HEK293 (cell line): ENCODE results near the gene S100A16.

ENCODE experiments used
- ATF2 ChIP-seq: fragments of 450-650 bp; formaldehyde crosslinking; IDR thresholded peaks from 2 replicates; pipeline ENCODE4 v1.5.1; 2016; ENCODE audit warnings: missing biosample characterization, missing genetic modification characterization, low read depth
- GLIS1 ChIP-seq: fragments of 450-650 bp; formaldehyde crosslinking; IDR thresholded peaks from 2 replicates; pipeline ENCODE4 v1.5.1; 2016; ENCODE audit warnings: missing biosample characterization, missing genetic modification characterization
- HIC1 ChIP-seq: fragments of 450-650 bp; formaldehyde crosslinking; IDR thresholded peaks from 2 replicates; pipeline ENCODE4 v1.5.1; 2016; ENCODE audit warnings: missing biosample characterization, missing genetic modification characterization
- REPIN1 ChIP-seq: fragments of 450-650 bp; formaldehyde crosslinking; IDR thresholded peaks from 2 replicates; pipeline ENCODE4 v1.5.1; 2017; ENCODE audit warnings: missing biosample characterization, missing genetic modification characterization, low read depth
- ZBTB10 ChIP-seq: fragments of 450-650 bp; formaldehyde crosslinking; IDR thresholded peaks from 2 replicates; pipeline ENCODE4 v1.5.1; 2016; ENCODE audit warnings: missing biosample characterization, missing genetic modification characterization
- ZBTB7A ChIP-seq: fragments of 450-650 bp; formaldehyde crosslinking; IDR thresholded peaks from 2 replicates; pipeline ENCODE4 v1.5.1; 2016; ENCODE audit warnings: low read depth, missing biosample characterization, missing genetic modification characterization
- ZEB2 ChIP-seq: fragments of 450-650 bp; formaldehyde crosslinking; IDR thresholded peaks from 2 replicates; pipeline ENCODE4 v1.5.1; 2016; ENCODE audit warnings: missing biosample characterization, missing genetic modification characterization
- ZFP69B ChIP-seq: fragments of 450-650 bp; formaldehyde crosslinking; IDR thresholded peaks from 2 replicates; pipeline ENCODE4 v1.5.1; 2016; ENCODE audit warnings: missing biosample characterization, missing genetic modification characterization
- ZNF184 ChIP-seq: fragments of 450-650 bp; IDR thresholded peaks from 2 replicates; pipeline ENCODE4 v1.5.1; 2018; ENCODE audit warnings: missing biosample characterization, mild to moderate bottlenecking, missing genetic modification characterization
- ZNF2 ChIP-seq: fragments of 450-650 bp; formaldehyde crosslinking; IDR thresholded peaks from 2 replicates; pipeline ENCODE4 v1.5.1; 2016; ENCODE audit warnings: missing biosample characterization, missing genetic modification characterization
- ZNF223 ChIP-seq: fragments of 450-650 bp; formaldehyde crosslinking; IDR thresholded peaks from 2 replicates; pipeline ENCODE4 v1.5.1; 2016; ENCODE audit warnings: missing biosample characterization, missing genetic modification characterization
- ZNF24 ChIP-seq: fragments of 450-650 bp; formaldehyde crosslinking; IDR thresholded peaks from 2 replicates; pipeline ENCODE4 v1.5.1; 2016; ENCODE audit warnings: missing biosample characterization, missing genetic modification characterization
- ZNF335 ChIP-seq: fragments of 450-650 bp; formaldehyde crosslinking; conservative IDR thresholded peaks from 2 replicates; pipeline ENCODE4 v1.5.1; 2016; ENCODE audit warnings: missing biosample characterization, missing genetic modification characterization
- ZNF501 ChIP-seq: fragments of 450-650 bp; formaldehyde crosslinking; IDR thresholded peaks from 2 replicates; pipeline ENCODE4 v1.5.1; 2016; ENCODE audit warnings: missing biosample characterization, missing genetic modification characterization
- ZNF549 ChIP-seq: fragments of 450-650 bp; IDR thresholded peaks from 2 replicates; pipeline ENCODE4 v1.5.1; 2018; ENCODE audit warnings: missing biosample characterization, missing genetic modification characterization, mild to moderate bottlenecking, inconsistent platforms, moderate library complexity
- ZNF600 ChIP-seq: fragments of 450-650 bp; formaldehyde crosslinking; IDR thresholded peaks from 2 replicates; pipeline ENCODE4 v1.5.1; 2016; ENCODE audit warnings: missing biosample characterization, missing genetic modification characterization
- ZNF677 ChIP-seq: fragments of 450-650 bp; IDR thresholded peaks from 2 replicates; pipeline ENCODE4 v1.5.0; 2018; ENCODE audit warnings: missing biosample characterization, mild to moderate bottlenecking, missing genetic modification characterization, moderate library complexity
- ZNF692 ChIP-seq: fragments of 450-650 bp; formaldehyde crosslinking; IDR thresholded peaks from 2 replicates; pipeline ENCODE4 v1.5.1; 2016; ENCODE audit warnings: missing biosample characterization, missing genetic modification characterization
- ZNF701 ChIP-seq: fragments of 450-650 bp; formaldehyde crosslinking; IDR thresholded peaks from 2 replicates; pipeline ENCODE4 v1.5.1; 2016; ENCODE audit warnings: missing biosample characterization, missing genetic modification characterization
- ZSCAN23 ChIP-seq: fragments of 450-650 bp; formaldehyde crosslinking; IDR thresholded peaks from 2 replicates; pipeline ENCODE4 v1.5.1; 2016; ENCODE audit warnings: missing biosample characterization, missing genetic modification characterization
- TF ChIP-seq, protein P1 (sequence below): fragments of 450-650 bp; formaldehyde crosslinking; IDR thresholded peaks from 2 replicates; pipeline ENCODE4 v1.5.1; 2016; ENCODE audit warnings: missing biosample characterization, missing genetic modification characterization
- TF ChIP-seq, protein P2 (sequence below): fragments of 450-650 bp; formaldehyde crosslinking; IDR thresholded peaks from 2 replicates; pipeline ENCODE4 v1.5.1; 2016; ENCODE audit warnings: missing biosample characterization, missing genetic modification characterization
- TF ChIP-seq, protein P3 (sequence below): fragments of 450-650 bp; formaldehyde crosslinking; IDR thresholded peaks from 2 replicates; pipeline ENCODE4 v1.5.1; 2016; ENCODE audit warnings: missing biosample characterization, missing genetic modification characterization

S100A16 gene

GRCh38 chr1:153566414-153567371, 46.2 kb downstream of the S100A16 start (continued):
- TF ChIP-seq, protein P1, sequence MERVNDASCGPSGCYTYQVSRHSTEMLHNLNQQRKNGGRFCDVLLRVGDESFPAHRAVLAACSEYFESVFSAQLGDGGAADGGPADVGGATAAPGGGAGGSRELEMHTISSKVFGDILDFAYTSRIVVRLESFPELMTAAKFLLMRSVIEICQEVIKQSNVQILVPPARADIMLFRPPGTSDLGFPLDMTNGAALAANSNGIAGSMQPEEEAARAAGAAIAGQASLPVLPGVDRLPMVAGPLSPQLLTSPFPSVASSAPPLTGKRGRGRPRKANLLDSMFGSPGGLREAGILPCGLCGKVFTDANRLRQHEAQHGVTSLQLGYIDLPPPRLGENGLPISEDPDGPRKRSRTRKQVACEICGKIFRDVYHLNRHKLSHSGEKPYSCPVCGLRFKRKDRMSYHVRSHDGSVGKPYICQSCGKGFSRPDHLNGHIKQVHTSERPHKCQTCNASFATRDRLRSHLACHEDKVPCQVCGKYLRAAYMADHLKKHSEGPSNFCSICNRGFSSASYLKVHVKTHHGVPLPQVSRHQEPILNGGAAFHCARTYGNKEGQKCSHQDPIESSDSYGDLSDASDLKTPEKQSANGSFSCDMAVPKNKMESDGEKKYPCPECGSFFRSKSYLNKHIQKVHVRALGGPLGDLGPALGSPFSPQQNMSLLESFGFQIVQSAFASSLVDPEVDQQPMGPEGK (tag by site-specific recombination): peak; percentile 100
- TF ChIP-seq ZNF184 (tag by site-specific recombination) (no peak), ZNF677 (no peak), ZNF24 (tag by site-specific recombination) (peak; percentile 89), ZNF701 (tag by site-specific recombination) (no peak), ZNF501 (tag by site-specific recombination) (peak; percentile 44; the same call in 1 of the 2 replicates), ZNF549 (no peak), ZSCAN23 (tag by site-specific recombination) (peak; percentile 91), ZBTB10 (tag by site-specific recombination) (peak; percentile 94), ATF2 (tag by site-specific recombination) (no peak), REPIN1 (no peak), ZNF2 (peak; percentile 23; the same call in 1 of the 2 replicates), ZFP69B (peak; percentile 88), ZBTB7A (no peak), ZNF600 (tag by site-specific recombination) (peak; percentile 85), ZNF223 (no peak), GLIS1 (tag by site-specific recombination) (peak; percentile 97), ZNF692 (tag by site-specific recombination) (peak; percentile 93), HIC1 (tag by site-specific recombination) (peak; percentile 100), ZNF335 (tag by site-specific recombination) (peak; percentile 36), ZEB2 (tag by site-specific recombination) (peak; percentile 98)
- TF ChIP-seq, protein P2, sequence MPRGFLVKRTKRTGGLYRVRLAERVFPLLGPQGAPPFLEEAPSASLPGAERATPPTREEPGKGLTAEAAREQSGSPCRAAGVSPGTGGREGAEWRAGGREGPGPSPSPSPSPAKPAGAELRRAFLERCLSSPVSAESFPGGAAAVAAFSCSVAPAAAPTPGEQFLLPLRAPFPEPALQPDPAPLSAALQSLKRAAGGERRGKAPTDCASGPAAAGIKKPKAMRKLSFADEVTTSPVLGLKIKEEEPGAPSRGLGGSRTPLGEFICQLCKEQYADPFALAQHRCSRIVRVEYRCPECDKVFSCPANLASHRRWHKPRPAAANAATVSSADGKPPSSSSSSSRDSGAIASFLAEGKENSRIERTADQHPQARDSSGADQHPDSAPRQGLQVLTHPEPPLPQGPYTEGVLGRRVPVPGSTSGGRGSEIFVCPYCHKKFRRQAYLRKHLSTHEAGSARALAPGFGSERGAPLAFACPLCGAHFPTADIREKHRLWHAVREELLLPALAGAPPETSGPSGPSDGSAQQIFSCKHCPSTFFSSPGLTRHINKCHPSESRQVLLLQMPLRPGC: peak; percentile 89
- TF ChIP-seq, protein P3, sequence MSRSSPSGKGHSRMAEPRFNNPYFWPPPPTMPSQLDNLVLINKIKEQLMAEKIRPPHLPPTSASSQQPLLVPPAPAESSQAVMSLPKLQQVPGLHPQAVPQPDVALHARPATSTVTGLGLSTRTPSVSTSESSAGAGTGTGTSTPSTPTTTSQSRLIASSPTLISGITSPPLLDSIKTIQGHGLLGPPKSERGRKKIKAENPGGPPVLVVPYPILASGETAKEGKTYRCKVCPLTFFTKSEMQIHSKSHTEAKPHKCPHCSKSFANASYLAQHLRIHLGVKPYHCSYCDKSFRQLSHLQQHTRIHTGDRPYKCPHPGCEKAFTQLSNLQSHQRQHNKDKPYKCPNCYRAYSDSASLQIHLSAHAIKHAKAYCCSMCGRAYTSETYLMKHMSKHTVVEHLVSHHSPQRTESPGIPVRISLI (tag by site-specific recombination): no peak
